H1 (cell line): Measurements from ENCODE around the gene GLG1.

Experiments used
- CTCF ChIP-seq, 3 experiments: IDR thresholded peaks; 1 replicate in 2 of 3; 2 replicates in 1 of 3; pipeline versions ENCODE4 v1.5.1 to v1.6.1; 2011; ENCODE audit warnings: low read length in 3 of 3, mild to moderate bottlenecking in 3 of 3, inconsistent platforms in 2 of 3, low read depth in 1 of 3, moderate library complexity in 1 of 3; ENCODE audit not compliant: insufficient read depth in 1 of 3; ENCODE audit errors: control extremely low read depth in 1 of 3
- EP300 ChIP-seq, 2 experiments: IDR thresholded peaks; 1 replicate in 1 of 2; 2 replicates in 1 of 2; pipeline ENCODE4 v1.6.1; 2011 to 2012; ENCODE audit warnings: low read depth in 2 of 2, low read length in 2 of 2, mild to moderate bottlenecking in 2 of 2, borderline replicate concordance in 1 of 2, inconsistent platforms in 1 of 2, moderate library complexity in 1 of 2
- JUND ChIP-seq: IDR thresholded peaks from 2 replicates; pipeline ENCODE4 v1.6.1; 2011; ENCODE audit warnings: mild to moderate bottlenecking, improper control_type of control experiment, low read length
- POLR2AphosphoS5 ChIP-seq: IDR thresholded peaks from 2 replicates; pipeline ENCODE4 v1.6.1; 2011; ENCODE audit warnings: low read depth, low read length
- RAD21 ChIP-seq, 2 experiments: IDR thresholded peaks in 1 of 2; conservative IDR thresholded peaks in 1 of 2; 2 replicates each; pipeline ENCODE4 v1.6.1; 2011; ENCODE audit warnings: low read depth in 2 of 2, low read length in 2 of 2, improper control_type of control experiment in 1 of 2, inconsistent platforms in 1 of 2, mild to moderate bottlenecking in 1 of 2, moderate library complexity in 1 of 2
- TAF1 ChIP-seq: IDR thresholded peaks from 2 replicates; pipeline ENCODE4 v1.6.1; 2011; ENCODE audit warnings: mild to moderate bottlenecking, low read depth, low read length
- TBP ChIP-seq: IDR thresholded peaks from 2 replicates; pipeline ENCODE4 v1.6.1; 2011; ENCODE audit warnings: low read depth, low read length, improper control_type of control experiment
- TCF12 ChIP-seq: IDR thresholded peaks from 2 replicates; pipeline ENCODE4 v1.6.1; 2011; ENCODE audit warnings: low read depth, mild to moderate bottlenecking, low read length

- TF ChIP-seq TBP (no peak), EP300 (IDR thresholded peaks at IDR 0.05; ENCODE audit: borderline replicate concordance in 1 of 2, low read depth in 2 of 2, low read length in 2 of 2) (no peak), JUND (no peak), CTCF (IDR thresholded peaks at IDR 0.05; ENCODE audit: control extremely low read depth in 1 of 3, insufficient read depth in 1 of 3, low read depth in 1 of 3, low read length in 3 of 3) (no peak), POLR2AphosphoS5 (no peak), TCF12 (no peak), RAD21 (IDR thresholded peaks at IDR 0.05 in 1 of 2, conservative IDR thresholded peaks at IDR 0.05 in 1 of 2; ENCODE audit: low read depth in 2 of 2, low read length in 2 of 2) (no peak), TAF1 (no peak)
These were observed 28.4 kb upstream of the GLG1 start for GRCh38 chr16:74635303-74635702.
